Measurements from ENCODE around the gene B4GALNT4.
A peak's percentile ranks its signal among the peaks of the same experiment; 100 is the strongest.
"Not testable (repeated sequence)": the region's sequence is repeated elsewhere in the genome, so short reads cannot be mapped to it uniquely, and the experiment has no call there.

B4GALNT4 gene

DNA sequence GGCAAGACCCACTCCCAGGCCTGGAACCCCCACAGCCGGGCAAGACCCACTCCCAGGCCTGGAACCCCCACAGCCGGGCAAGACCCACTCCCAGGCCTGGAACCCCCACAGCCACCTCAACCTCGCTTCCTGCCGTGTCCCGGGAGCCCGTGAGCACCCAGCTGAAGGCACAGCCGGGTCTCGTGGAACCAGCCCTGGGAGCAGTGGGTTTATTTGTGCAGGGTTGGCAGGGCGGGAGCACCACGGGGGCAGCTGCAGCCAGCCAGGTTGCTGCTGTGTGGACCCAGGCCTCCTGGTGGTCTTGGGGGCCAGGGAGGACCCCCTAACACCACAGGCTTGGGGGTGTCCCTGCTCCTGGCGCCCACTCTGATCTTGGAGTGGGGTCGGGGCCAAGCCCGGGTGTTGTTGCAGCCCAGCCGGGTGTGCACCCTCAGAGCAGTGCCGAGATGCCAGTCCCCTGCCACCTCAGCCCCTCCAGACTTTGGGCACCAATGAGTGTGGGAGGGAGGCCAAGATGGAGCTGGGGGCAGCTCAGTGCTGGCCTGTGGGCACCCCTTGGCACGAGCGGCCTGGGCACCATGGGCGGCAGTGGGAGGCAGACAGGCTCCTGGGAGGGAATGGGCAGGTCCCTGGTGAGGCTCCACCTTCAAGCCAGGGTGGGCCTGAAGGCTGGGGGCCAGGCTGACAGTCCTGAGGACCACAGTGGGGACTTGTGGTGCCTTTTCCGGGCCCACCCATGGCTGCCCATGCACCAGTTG is 16.5 kb downstream of the B4GALNT4 start:
- in situ Hi-C loops (cut with MboI; ENCODE audit: low pct_unique_long_range_greater_than_20kb, low sequenced_read_pairs) = no loop called here
- no peak for DNase-seq

DNA sequence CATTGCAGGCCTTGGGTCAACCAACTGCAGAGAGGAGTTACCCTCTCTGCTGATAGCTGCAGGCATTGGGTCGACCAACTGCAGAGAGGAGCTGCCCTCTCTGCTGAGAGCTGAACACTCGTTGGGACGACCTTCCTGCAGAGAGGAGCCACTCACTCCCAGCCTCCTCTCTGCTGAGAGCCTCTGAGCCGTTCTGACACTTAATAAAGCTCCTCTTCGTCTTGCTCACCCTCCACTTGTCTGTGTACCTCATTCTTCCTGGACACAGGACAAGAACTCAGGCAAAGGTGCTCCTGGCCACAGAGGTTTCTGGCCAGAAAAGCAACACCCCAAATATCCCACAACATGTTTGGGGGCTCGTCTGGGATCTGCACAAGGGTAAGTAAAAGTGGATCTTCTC is 17.2 kb downstream of the B4GALNT4 start:
- in situ Hi-C loops (cut with MboI; ENCODE audit: low pct_unique_long_range_greater_than_20kb, low sequenced_read_pairs) = no loop called here

DNA sequence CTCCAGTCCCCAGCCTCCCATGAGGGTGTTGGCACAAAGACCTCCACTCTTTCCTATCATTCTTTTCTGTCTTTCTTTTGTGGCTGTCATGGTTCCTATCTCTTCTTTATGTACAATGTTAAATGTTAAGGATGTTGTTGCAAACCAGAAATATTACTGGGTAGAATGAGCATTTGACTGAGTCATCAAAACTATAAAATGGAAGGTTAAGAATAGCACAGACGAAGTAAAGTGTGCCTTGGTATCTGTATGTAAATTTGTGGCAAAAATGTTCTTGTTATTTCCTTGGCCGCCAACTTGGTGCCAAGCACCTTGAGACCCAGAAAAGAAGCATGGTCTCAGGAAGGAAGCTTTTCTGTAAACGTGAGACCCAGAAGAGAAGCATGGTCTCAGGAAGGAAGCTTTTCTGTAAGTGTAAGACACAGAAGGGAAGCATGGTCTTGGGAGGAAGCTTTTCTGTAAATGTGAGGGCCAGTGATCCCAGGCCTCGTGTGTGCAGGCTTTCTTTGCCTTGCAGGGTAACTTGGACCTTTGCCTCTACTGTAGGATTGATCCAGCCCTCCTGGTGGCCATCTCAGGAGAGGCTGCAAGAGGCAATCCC is 18.0 kb downstream of the B4GALNT4 start:
- in situ Hi-C loops (cut with MboI; ENCODE audit: low pct_unique_long_range_greater_than_20kb, low sequenced_read_pairs) = no loop called here
- DNase-seq = no peak

More for the DNA sequence above, 17.2 kb downstream of the B4GALNT4 start:
- no peak for DNase-seq

DNA sequence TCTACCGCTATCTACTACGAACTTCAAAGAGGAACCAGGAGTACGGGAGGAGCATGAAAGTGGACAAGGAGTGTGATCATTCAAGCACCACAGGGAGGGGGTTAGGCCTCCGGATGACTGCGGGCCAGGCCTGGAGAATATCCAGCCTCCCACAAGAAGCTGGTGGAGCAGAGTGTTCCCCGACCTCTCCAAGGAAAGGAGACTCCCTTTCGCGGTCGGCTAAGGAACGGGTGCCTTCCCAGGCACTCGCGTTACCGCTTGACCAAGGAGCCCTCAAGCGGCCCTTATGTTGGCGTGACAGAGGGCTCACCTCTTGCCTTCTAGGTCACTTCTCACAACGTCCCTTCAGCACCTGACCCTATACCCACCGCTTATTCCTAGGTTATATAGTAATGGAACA is 20.1 kb downstream of the B4GALNT4 start:
- DNase-seq; in situ Hi-C loops (cut with MboI; ENCODE audit: low pct_unique_long_range_greater_than_20kb, low sequenced_read_pairs): not testable (repeated sequence)

DNA sequence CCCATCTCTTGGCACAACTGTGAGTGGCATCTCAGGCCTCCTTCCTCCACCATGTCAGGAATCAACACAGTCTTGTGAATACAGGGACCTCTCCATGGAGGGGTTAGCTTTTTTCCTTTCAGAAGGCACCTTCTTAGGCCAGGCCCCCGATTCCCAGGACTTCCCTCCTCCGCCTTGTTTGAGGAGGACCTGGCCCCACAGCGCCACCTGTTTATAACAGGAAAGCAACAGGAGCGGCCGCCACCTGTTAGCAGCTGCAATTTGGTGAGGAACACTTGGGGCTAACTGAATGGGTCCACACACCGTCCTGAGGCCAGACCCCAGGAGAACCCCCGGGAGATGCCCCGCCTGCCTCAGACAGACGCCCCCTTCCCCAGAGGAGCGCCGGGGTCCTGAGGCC is 20.9 kb downstream of the B4GALNT4 start:
- in situ Hi-C loops (cut with MboI; ENCODE audit: low pct_unique_long_range_greater_than_20kb, low sequenced_read_pairs) = no loop called here
- DNase-seq = no peak

DNA sequence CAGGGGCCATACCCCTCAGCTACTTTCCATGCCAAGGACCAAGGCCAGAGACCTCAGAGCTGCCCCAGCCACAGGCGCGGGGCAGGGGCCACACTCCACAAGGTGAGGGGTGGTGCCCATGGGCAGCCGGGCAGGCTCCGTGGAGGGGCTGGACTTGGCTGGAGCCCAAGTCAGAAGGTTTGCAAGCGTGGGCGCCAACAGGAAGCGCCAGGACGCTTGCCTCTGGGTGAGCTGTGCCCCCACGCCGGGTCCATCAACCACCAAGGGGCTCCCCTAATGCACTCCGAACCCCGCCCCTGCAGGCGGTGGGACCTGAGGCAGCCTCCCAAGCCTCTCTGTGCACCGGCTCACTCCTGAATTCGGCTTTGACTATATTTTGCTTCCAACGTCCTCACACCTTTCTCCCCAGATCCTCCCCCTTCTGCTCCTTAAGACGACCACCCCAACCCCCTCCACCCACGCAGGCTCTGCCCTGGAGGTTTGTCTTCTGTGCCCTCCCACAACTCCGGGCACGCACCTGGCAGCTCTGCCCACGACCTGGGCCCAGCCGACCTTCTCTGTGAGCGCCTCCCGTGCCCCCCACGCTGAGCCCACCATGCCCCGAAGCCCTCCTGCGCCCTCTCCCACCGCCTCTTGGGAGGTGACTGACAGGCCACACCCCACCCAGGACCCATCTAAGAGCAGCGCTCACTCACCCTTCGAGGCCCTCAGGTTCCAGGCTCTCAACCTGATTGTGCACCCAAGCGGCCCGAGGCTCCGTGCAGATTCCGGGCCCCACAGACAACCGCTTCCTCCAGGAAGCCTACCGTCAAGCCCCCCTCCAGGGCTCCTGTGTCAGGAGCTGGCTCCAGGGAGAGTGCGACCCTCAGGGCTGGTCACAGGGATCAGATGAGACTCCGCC is 22.1 kb downstream of the B4GALNT4 start:
- no peak for DNase-seq
- in situ Hi-C loops (cut with MboI; ENCODE audit: low pct_unique_long_range_greater_than_20kb, low sequenced_read_pairs) = no loop called here

DNA sequence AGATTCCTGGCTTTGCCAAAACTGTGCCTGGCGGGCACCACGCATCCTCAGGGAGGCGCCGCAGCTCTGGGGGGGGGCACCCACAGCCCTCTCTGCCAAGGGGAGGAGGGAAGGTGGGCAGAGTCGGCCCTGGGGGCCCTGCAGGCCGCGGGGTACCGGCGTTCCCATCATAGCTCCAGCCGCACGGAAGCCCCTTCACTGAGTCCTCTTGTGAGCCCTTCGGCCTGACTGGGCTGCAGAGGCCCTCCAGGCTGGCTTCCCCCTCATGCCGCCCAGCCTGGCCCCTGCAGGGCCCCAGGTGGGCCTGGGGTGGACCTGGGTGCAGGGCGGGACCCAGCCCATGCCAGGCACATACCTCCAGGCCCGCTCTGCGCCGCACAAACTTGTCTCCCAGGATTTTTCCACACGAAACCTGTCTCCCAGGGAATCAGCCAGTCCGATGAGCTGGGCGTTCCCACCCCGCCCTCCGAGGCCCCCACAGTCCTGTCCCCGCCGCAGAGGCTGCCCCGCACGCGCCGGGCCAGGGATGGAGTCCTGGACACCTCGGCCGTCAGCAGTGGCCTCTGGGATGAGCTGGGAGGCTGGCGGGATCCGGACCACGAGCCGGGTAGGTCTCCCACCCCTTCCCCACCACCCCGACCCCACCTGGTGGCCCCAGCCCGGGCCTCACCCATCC is 22.9 kb downstream of the B4GALNT4 start:
- in situ Hi-C loops (cut with MboI; ENCODE audit: low pct_unique_long_range_greater_than_20kb, low sequenced_read_pairs) = no loop called here
- no peak for DNase-seq

DNA sequence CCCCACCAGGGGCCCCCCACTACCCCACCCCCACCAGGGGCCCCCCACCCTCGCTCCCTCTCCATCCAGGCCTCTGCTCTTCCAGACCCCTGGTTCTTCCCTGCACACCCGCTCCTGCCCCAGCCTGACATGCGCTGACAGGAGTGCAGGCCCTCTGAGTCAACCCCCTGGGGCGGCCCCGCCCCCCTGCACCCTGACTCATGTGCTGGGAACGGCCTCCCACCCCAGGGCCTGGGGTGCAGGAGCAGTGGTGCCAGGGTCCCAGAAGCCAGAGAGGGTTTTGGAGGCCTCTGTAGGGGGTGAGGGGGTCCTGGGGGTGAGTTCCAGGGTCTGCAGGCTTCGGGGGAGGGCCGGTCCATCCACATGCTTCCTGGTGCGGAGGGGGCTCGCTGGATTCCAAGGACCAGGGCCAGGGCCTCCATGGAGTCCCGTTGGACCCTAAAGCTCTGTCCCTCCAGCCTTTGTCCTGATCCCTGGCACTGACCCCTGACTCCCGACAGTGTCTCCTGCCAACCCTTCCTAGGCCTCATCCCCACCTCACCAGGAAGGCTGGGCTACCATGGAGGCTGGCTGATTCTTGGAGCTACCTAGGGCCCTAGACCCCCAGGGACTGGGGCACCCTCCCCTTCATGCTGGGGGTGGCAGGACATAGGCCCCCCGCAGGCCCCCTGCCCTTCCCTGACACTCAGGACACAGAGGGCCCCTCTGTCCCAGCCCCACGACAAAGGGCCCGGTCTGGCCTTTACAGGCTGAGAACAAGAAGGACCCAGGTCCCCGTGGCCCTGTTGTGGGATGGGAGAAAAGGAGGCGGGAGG is 24.1 kb downstream of the B4GALNT4 start:
- no peak for DNase-seq
- in situ Hi-C loops (cut with MboI; ENCODE audit: low pct_unique_long_range_greater_than_20kb, low sequenced_read_pairs) = no loop called here

DNA sequence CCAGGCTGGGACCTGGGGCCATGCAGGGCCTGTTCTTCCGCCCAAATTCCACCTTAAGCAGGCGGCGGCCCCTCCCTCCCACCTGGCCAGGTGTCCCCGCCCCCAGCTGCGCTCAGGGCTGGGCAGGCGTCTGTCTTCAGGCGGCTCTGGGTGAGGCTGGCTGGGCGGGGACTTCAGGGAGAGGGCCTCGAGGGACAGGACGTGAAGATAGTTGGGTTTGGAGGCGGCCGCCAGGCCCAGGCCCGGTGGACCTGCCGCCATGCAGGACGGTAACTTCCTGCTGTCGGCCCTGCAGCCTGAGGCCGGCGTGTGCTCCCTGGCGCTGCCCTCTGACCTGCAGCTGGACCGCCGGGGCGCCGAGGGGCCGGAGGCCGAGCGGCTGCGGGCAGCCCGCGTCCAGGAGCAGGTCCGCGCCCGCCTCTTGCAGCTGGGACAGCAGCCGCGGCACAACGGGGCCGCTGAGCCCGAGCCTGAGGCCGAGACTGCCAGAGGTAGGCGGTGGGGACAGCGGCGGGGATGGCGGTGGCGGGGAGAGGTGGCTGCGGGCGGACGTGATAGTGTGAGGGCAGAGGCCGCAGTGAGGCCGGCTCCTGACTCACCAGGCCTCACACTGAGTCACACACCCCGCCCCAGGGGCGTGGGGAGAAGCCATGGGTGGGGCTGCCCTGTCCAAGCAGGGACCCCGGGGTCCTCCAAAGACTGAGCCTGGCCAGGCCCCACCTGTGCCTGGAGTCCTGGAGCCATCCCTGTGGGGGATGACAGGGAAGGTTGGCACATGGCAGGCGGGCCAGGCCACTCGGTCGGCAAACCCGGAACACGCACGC is 24.9 kb downstream of the B4GALNT4 start, which contains the start of gene PKP3:
Gene PKP3, plus strand, starts transcription at position 176 of the 824 bp plus-strand sequence. Its CDS starts 84 bp downstream, at position 260.
- DNase-seq = no peak

DNA sequence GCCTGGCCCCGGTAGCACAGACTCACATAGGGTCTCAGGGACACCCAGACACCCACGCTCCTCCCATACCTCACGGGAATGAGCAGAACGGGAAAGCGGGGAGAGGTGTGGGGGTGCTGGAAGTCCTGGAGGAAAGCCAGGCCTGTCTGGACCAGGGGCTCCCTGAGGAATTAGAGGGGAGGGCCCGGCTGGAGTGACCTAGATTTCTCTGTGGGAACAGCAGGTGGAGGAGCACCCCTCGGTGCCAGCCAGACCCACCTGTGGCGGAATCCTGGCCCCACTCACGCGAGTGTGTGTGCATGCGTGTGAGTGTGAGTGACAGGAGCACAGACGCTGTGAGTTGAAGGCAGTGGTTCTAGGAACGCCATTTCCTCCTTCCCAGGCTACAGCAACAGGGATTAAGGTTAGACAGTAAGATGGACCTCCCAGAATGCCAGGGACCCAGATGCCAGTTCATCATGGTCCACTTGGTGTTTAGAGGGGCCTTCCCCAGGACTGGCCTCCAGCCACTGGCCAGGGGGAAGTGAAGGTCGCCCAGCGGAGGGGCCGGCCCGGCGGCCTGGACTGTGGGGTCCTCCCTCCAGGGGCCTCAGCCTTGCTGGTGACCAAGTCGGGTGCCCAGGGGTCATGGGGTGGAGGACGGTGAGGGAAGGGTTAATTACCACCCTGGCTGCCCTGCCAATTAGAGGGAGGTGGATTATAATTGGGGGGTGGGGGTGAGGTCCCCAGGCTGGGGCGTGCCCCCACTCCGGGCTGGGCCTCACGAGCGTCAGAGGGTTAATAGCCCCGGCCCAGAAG is 25.8 kb downstream of the B4GALNT4 start:
- in situ Hi-C loops (cut with MboI; ENCODE audit: low pct_unique_long_range_greater_than_20kb, low sequenced_read_pairs) = no loop called here
- DNase-seq = no peak

More for the DNA sequence above, 24.9 kb downstream of the B4GALNT4 start, which contains the start of gene PKP3:
- in situ Hi-C loops (cut with MboI; ENCODE audit: low pct_unique_long_range_greater_than_20kb, low sequenced_read_pairs) = no loop called here

DNA sequence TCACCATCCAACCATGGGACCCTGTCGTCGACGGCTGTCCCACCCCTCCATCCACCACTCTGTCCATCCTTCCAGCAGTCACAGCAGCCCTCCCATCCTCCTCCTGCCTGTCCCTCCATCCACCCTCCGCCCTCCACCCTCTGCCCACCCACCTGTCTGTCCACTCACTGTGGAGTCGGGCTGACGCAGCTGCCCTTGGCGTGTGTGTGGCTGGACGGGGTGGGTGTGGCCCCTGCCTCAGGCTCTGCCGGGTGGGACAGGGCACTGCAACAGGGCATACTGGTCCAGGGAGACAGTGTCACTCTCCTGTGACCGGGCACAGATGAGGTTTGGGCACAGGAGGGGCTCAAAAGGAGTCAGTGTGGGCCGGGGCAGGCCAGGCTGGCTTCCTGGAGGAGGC is 26.6 kb downstream of the B4GALNT4 start:
- in situ Hi-C loops (cut with MboI; ENCODE audit: low pct_unique_long_range_greater_than_20kb, low sequenced_read_pairs) = no loop called here
- DNase-seq = no peak

DNA sequence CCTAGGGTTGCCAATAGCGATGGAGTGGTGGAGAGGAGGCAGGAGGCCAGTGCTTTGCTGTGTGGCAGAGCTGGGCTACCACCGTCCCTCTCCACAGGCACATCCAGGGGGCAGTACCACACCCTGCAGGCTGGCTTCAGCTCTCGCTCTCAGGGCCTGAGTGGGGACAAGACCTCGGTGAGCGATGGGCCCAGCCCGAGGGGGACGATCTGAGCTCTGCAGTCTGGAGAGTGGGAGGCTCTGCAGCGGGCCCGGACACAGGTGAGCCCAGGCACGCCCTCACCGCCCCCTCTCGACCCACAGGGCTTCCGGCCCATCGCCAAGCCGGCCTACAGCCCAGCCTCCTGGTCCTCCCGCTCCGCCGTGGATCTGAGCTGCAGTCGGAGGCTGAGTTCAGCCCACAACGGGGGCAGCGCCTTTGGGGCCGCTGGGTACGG is 27.2 kb downstream of the B4GALNT4 start:
- in situ Hi-C loops (cut with MboI; ENCODE audit: low pct_unique_long_range_greater_than_20kb, low sequenced_read_pairs) = no loop called here

DNA sequence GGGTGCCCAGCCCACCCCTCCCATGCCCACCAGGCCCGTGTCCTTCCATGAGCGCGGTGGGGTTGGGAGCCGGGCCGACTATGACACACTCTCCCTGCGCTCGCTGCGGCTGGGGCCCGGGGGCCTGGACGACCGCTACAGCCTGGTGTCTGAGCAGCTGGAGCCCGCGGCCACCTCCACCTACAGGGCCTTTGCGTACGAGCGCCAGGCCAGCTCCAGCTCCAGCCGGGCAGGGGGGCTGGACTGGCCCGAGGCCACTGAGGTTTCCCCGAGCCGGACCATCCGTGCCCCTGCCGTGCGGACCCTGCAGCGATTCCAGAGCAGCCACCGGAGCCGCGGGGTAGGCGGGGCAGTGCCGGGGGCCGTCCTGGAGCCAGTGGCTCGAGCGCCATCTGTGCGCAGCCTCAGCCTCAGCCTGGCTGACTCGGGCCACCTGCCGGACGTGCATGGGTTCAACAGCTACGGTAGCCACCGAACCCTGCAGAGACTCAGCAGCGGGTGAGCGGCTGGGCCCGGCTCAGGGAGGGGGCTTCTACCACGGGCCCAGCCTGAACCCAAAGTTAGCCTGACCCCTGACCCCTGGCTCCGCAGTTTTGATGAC is 27.7 kb downstream of the B4GALNT4 start:
- peak; percentile 78 for DNase-seq
- in situ Hi-C loops (cut with MboI; ENCODE audit: low pct_unique_long_range_greater_than_20kb, low sequenced_read_pairs) = no loop called here

More for the DNA sequence above, 27.2 kb downstream of the B4GALNT4 start:
- no peak for DNase-seq

DNA sequence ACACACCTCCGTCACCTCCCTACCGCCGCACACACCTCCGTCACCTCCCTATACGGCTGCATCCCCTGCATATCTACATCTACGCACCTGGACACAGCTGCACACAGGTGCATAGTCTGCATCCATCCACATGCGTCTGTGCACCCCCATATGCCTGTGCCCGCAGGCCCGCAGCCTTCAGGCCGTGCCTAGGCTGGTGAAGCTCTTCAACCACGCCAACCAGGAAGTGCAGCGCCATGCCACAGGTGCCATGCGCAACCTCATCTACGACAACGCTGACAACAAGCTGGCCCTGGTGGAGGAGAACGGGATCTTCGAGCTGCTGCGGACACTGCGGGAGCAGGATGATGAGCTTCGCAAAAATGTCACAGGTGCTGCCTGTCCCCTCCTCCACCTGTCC is 29.5 kb downstream of the B4GALNT4 start:
- in situ Hi-C loops (cut with MboI; ENCODE audit: low pct_unique_long_range_greater_than_20kb, low sequenced_read_pairs) = no loop called here
- DNase-seq = peak; percentile 12

DNA sequence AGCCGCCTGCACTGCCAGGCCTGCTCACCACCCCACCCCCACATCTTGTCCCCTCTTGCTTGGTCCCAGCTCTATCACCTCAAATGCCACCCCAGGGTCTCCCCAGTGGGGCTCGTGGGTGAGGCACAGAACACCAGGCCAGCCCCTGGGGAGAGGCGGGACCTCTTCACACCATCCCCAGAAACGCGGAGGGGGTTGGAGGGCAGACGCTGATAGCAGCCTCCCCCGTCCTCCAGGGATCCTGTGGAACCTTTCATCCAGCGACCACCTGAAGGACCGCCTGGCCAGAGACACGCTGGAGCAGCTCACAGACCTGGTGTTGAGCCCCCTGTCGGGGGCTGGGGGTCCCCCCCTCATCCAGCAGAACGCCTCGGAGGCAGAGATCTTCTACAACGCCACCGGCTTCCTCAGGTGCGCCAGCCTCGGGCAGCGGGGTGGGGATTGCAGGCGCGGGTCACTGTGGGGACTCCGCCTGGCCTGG is 30.5 kb downstream of the B4GALNT4 start:
- no peak for DNase-seq

DNA sequence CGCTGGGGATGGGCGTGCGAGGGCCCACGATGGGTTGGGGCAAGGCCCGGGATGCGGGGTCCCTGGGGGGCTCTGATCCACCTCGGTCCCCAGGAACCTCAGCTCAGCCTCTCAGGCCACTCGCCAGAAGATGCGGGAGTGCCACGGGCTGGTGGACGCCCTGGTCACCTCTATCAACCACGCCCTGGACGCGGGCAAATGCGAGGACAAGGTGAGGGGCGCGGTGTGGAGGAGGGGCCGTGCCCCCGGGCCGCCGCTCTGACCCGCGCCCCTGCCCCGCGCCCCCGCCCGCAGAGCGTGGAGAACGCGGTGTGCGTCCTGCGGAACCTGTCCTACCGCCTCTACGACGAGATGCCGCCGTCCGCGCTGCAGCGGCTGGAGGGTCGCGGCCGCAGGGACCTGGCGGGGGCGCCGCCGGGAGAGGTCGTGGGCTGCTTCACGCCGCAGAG is 31.0 kb downstream of the B4GALNT4 start:
- no peak for DNase-seq
- in situ Hi-C loops (cut with MboI; ENCODE audit: low pct_unique_long_range_greater_than_20kb, low sequenced_read_pairs) = no loop called here

More for the DNA sequence above, 30.5 kb downstream of the B4GALNT4 start:
- in situ Hi-C loops (cut with MboI; ENCODE audit: low pct_unique_long_range_greater_than_20kb, low sequenced_read_pairs) = no loop called here

Measured in KBM-7 (cell line).